Endothelial cell of umbilical vein (primary cell): ENCODE data around the gene FMN2. TPM values are rescaled to one million over a fixed set of nuclear protein-coding genes. Genes with fewer than 3 reads are reported as not detected.

Experiments used
- BruUV-seq: library from RNA; stranded (reverse); fragments of 400-500 nt; replicated peaks from 2 replicates; lab custom pipeline; 2021; lab: Mats Ljungman, UMichigan
- CTCF ChIA-PET: fragments of 300-600, 350-600 bp; sonication (Branson Sonifier 250); formaldehyde crosslinking; loops from one replicate; lab custom pipeline; 2021; ENCODE audit warnings: antibody characterized with exemption, inconsistent platforms; lab: Charles Lee
- POLR2A ChIA-PET: fragments of 300-600, 350-600 bp; sonication (Branson Sonifier 250); formaldehyde crosslinking; loops from one replicate; lab custom pipeline; 2021; ENCODE audit warnings: antibody characterized with exemption, inconsistent platforms; lab: Charles Lee
- DNase-seq: peaks from one replicate; pipeline ENCODE4 v3.0.0-alpha.2; 2011; ENCODE audit warnings: low read depth, low spot score
- FAIRE-seq: peaks from 2 replicates; lab custom pipeline; 2011; peaks lifted over from hg19 to GRCh38; lab: Jason Lieb, UNC
- H2AFZ ChIP-seq: 2 replicates; pipeline ENCODE4 v1.6.0; 2012; ENCODE audit warnings: low read depth, low read length, control low read depth, inconsistent platforms
- H3K27ac ChIP-seq: 2 replicates; pipeline ENCODE4 v1.5.1; 2011; ENCODE audit warnings: low read depth, mild to moderate bottlenecking, control low read depth, low read length, moderate library complexity; ENCODE audit not compliant: insufficient read depth
- H3K27me3 ChIP-seq, 2 experiments: 2 replicates each; pipeline versions ENCODE4 v1.6.0 to v1.6.1; 2011; ENCODE audit warnings: low read length in 2 of 2, mixed read lengths in 1 of 2; ENCODE audit not compliant: control insufficient read depth in 2 of 2, insufficient read depth in 2 of 2
- H3K36me3 ChIP-seq, 2 experiments: 2 replicates in 1 of 2; 3 replicates in 1 of 2; pipeline ENCODE4 v1.5.1; 2011; ENCODE audit warnings: low read length in 2 of 2, mild to moderate bottlenecking in 1 of 2, moderate library complexity in 1 of 2; ENCODE audit not compliant: control insufficient read depth in 2 of 2, insufficient read depth in 2 of 2; ENCODE audit errors: extremely low read depth in 1 of 2
- H3K4me1 ChIP-seq: 3 replicates; pipeline ENCODE4 v1.5.1; 2011; ENCODE audit warnings: mild to moderate bottlenecking, low read length; ENCODE audit not compliant: control insufficient read depth, insufficient read depth; ENCODE audit errors: extremely low read depth
- H3K4me2 ChIP-seq: 2 replicates; pipeline ENCODE4 v1.6.1; 2011; ENCODE audit warnings: low read length, control low read depth, mixed read lengths; ENCODE audit not compliant: insufficient read depth
- H3K4me3 ChIP-seq, 3 experiments: fragments of 200-600 bp in 1 of 3; sonication (generic), shearing (Covaris generic) in 1 of 3; replicated peaks in 1 of 3; 2 replicates each; pipeline ENCODE4 v1.5.1; 2011 to 2016; ENCODE audit warnings: control low read depth in 3 of 3, low read length in 3 of 3, mild to moderate bottlenecking in 2 of 3, inconsistent platforms in 1 of 3, low read depth in 1 of 3, moderate library complexity in 1 of 3; ENCODE audit not compliant: insufficient read depth in 1 of 3
- H3K79me2 ChIP-seq: 2 replicates; pipeline ENCODE4 v1.6.0; 2012; ENCODE audit warnings: low read length, inconsistent platforms; ENCODE audit not compliant: control insufficient read depth, insufficient read depth
- H3K9ac ChIP-seq: replicated peaks from 2 replicates; pipeline ENCODE3; 2011; ENCODE audit warnings: low read length, control low read depth; ENCODE audit not compliant: insufficient read depth; ENCODE audit errors: extremely low read depth
- H3K9me1 ChIP-seq: replicated peaks from 3 replicates; pipeline ENCODE4 v1.6.0; 2011; ENCODE audit warnings: mild to moderate bottlenecking, low read length; ENCODE audit not compliant: control insufficient read depth, insufficient read depth; ENCODE audit errors: extremely low read depth
- H3K9me3 ChIP-seq: replicated peaks from 2 replicates; pipeline ENCODE4 v1.5.1; 2012; ENCODE audit warnings: low read length, inconsistent platforms; ENCODE audit not compliant: control insufficient read depth, insufficient read depth
- H4K20me1 ChIP-seq: replicated peaks from 2 replicates; pipeline ENCODE3; 2011; ENCODE audit warnings: mild to moderate bottlenecking, low read length; ENCODE audit not compliant: control insufficient read depth, insufficient read depth; ENCODE audit errors: extremely low read depth
- CTCF ChIP-seq, 2 donors: IDR thresholded peaks; 1 replicate in 1 of 2; 2 replicates in 1 of 2; pipeline ENCODE4 v1.5.1; 2011; ENCODE audit warnings: low read length in 2 of 2, mild to moderate bottlenecking in 2 of 2, moderate library complexity in 2 of 2, control low read depth in 1 of 2, inconsistent platforms in 1 of 2, low read depth in 1 of 2; ENCODE audit not compliant: insufficient read depth in 1 of 2; ENCODE audit errors: extremely low read depth in 1 of 2
- FOS ChIP-seq: IDR thresholded peaks from 2 replicates; pipeline ENCODE4 v1.6.1; 2011; ENCODE audit warnings: mild to moderate bottlenecking, low read length, moderate library complexity, borderline replicate concordance; ENCODE audit not compliant: insufficient read depth
- GATA2 ChIP-seq: IDR thresholded peaks from 2 replicates; pipeline ENCODE4 v1.7.0; 2011; ENCODE audit warnings: low read depth, mild to moderate bottlenecking, moderate library complexity, mixed read lengths, low read length; ENCODE audit not compliant: insufficient read length, insufficient read depth
- JUN ChIP-seq: IDR thresholded peaks from 2 replicates; pipeline ENCODE4 v1.6.1; 2011; ENCODE audit warnings: borderline replicate concordance, low read depth; ENCODE audit not compliant: insufficient read length, insufficient read depth
- MAX ChIP-seq: IDR thresholded peaks from 2 replicates; pipeline ENCODE4 v1.6.1; 2011; ENCODE audit not compliant: insufficient read depth, insufficient read length
- POLR2A ChIP-seq: IDR thresholded peaks from 2 replicates; pipeline ENCODE4 v1.6.1; 2012; ENCODE audit warnings: low read depth, mild to moderate bottlenecking, control low read depth, low read length
- POLR2AphosphoS5 ChIP-seq: IDR thresholded peaks from 2 replicates; pipeline ENCODE4 v1.6.1; 2012; ENCODE audit warnings: low read depth, mild to moderate bottlenecking, control low read depth, low read length, moderate library complexity; ENCODE audit not compliant: insufficient read depth
- dilution Hi-C: fragments of 300-500 bp; cut with MboI; formaldehyde crosslinking; loops from one replicate; pipeline ENCODE4 v1.15.0; 2019; ENCODE audit warnings: low sequenced_read_pairs; ENCODE audit not compliant: extremely low pct_ligation_motif_present
- intact Hi-C: fragments of 100-400 bp; cut with micrococcal nuclease; formaldehyde crosslinking; loops from one replicate; pipeline ENCODE4 v1.10.0; 2022
- polyA plus RNA-seq, 4 experiments: library from polyadenylated mRNA; depleted of rRNA in 3 of 4; stranded (reverse) in 3 of 4; unstranded in 1 of 4; fragments of >200 nt; gene quantifications; 2 replicates each; pipeline versions ENCODE4 v1.2.1 to v1.2.3, GENCODE V29; 2011 to 2012; ENCODE audit warnings: missing spikeins in 1 of 4
- total RNA-seq: library from RNA; stranded (reverse); gene quantifications from 2 replicates; pipeline ENCODE4 v1.2.3, GENCODE V29; 2021

The FMN2 gene
- total and polyA plus RNA-seq, 2 donors (not counting 3 experiments of a cell fraction or from before 2014, with no cell fraction given): not detected

- TF ChIP-seq FOS: no peak
- TF ChIP-seq CTCF (IDR thresholded peaks at IDR 0.05; ENCODE audit: extremely low read depth in 1 of 2, insufficient read depth in 1 of 2, low read depth in 1 of 2, low read length in 2 of 2): no peak
- no peak for TF ChIP-seq JUN
- no peak for TF ChIP-seq POLR2AphosphoS5
- no peak for TF ChIP-seq POLR2A
- no peak for TF ChIP-seq MAX
- no peak for TF ChIP-seq GATA2
- H3K79me2 ChIP-seq: no peaks in the 10 kb centered on the region
- no peaks in the 10 kb centered on the region for H3K27me3 ChIP-seq
- CTCF ChIA-PET: no interaction called here
- intact Hi-C loops: no loop called here
- no peaks in the 10 kb centered on the region for H3K9me1 ChIP-seq
- no peak overlapping the region for H3K27ac ChIP-seq
- FAIRE-seq (no peak), DNase-seq (no peak)
- H3K4me3 ChIP-seq: no peak overlapping the region
- H3K4me1 ChIP-seq: no peaks in the 10 kb centered on the region
- BruUV-seq: no TSS peak
- H3K9ac ChIP-seq: no peak overlapping the region
- POLR2A ChIA-PET: no interaction called here
- H3K4me2 ChIP-seq: no peak overlapping the region
- H3K9me3 ChIP-seq: peaks cover 2% of the 10 kb centered on the region
- no peaks in the 10 kb centered on the region for H4K20me1 ChIP-seq
- H3K36me3 ChIP-seq: no peaks in the 10 kb centered on the region
- H2AFZ ChIP-seq: no peak overlapping the region
- dilution Hi-C loops: no loop called here
Observed at GRCh38 chr1:240506176-240506575, 414.5 kb downstream of the FMN2 start.
